ENCODE data around the gene DNAJC4. TPM values are rescaled to one million over a fixed set of nuclear protein-coding genes. Genes with fewer than 3 reads are reported as not detected.
A peak's percentile ranks its signal among the peaks of the same experiment; 100 is the strongest.

DNAJC4 gene
- total RNA-seq, 1 experiment from 2014 or later = 24.2 TPM

GRCh38 chr11:64202992-64203391 is 27.4 kb upstream of the DNAJC4 start:
- no peaks in the 10 kb centered on the region for H3K27me3 ChIP-seq (ENCODE audit: insufficient read depth, low read length)
- TF ChIP-seq, protein P1, sequence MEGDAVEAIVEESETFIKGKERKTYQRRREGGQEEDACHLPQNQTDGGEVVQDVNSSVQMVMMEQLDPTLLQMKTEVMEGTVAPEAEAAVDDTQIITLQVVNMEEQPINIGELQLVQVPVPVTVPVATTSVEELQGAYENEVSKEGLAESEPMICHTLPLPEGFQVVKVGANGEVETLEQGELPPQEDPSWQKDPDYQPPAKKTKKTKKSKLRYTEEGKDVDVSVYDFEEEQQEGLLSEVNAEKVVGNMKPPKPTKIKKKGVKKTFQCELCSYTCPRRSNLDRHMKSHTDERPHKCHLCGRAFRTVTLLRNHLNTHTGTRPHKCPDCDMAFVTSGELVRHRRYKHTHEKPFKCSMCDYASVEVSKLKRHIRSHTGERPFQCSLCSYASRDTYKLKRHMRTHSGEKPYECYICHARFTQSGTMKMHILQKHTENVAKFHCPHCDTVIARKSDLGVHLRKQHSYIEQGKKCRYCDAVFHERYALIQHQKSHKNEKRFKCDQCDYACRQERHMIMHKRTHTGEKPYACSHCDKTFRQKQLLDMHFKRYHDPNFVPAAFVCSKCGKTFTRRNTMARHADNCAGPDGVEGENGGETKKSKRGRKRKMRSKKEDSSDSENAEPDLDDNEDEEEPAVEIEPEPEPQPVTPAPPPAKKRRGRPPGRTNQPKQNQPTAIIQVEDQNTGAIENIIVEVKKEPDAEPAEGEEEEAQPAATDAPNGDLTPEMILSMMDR (conservative IDR thresholded peaks at IDR 0.05) = no peak
- H3K4me1 ChIP-seq (ENCODE audit: insufficient read depth, low read length) = no peaks in the 10 kb centered on the region
- no peak overlapping the region for H2BK5ac ChIP-seq (ENCODE audit: insufficient read length, low read length)
- peaks cover 13 to 14% of the 10 kb centered on the region in 2 experiments for H3K4me1 Mint-ChIP-seq
- H2AK5ac ChIP-seq (ENCODE audit: insufficient read length, low read length) = no peak overlapping the region
- H4K20me1 ChIP-seq (ENCODE audit: control insufficient read depth, insufficient read depth, insufficient read length) = no peaks in the 10 kb centered on the region
- DNase-seq = no peak
- H3K56ac ChIP-seq (ENCODE audit: insufficient read length, low read depth, low read length) = no peak overlapping the region
- WGBS (ENCODE audit: extremely low coverage, insufficient read length, low lambda C conversion rate) = no CpG with 5 or more reads among the region's 9 CpGs
- no peak overlapping the region for H3K4me2 ChIP-seq (ENCODE audit: insufficient read depth, insufficient read length, low read length)
- H3K4me3 Mint-ChIP-seq = no peak overlapping the region
- H3K18ac ChIP-seq (ENCODE audit: insufficient read length, low read depth, low read length) = no peak overlapping the region
- no peak overlapping the region for H4K91ac ChIP-seq (ENCODE audit: insufficient read length, low read depth, low read length)
- no peak overlapping the region for H3T11ph ChIP-seq (ENCODE audit: low read length)
- H3K23me2 ChIP-seq (ENCODE audit: insufficient read length, low read depth, low read length, poor library complexity, severe bottlenecking) = no peaks in the 10 kb centered on the region
- no peak overlapping the region for H3K27ac ChIP-seq (ENCODE audit: insufficient read length, low read depth, low read length)
- no peak overlapping the region for H2BK120ac ChIP-seq (ENCODE audit: low read depth, low read length, poor library complexity, severe bottlenecking)
- no peak overlapping the region for H4K5ac ChIP-seq (ENCODE audit: insufficient read length, low read depth, low read length)
- no peak overlapping the region for H3K4ac ChIP-seq (ENCODE audit: low read depth, low read length)
- H3K27me3 Mint-ChIP-seq (ENCODE audit: low read depth) = no peaks in the 10 kb centered on the region
- no peak overlapping the region for H2AFZ ChIP-seq (ENCODE audit: low read length)
- H3K23ac ChIP-seq (ENCODE audit: insufficient read length, low read depth, low read length) = no peak overlapping the region
- no peak overlapping the region for H4K8ac ChIP-seq (replicated peaks; ENCODE audit: insufficient read length, low read depth, low read length)
- H2BK15ac ChIP-seq (ENCODE audit: low read depth, low read length) = no peak overlapping the region
- H3K9me3 ChIP-seq (ENCODE audit: control insufficient read depth, low read depth, low read length) = no peaks in the 10 kb centered on the region
- peaks cover 44 to 92% (median 82%) of the 10 kb centered on the region in 3 experiments; a peak in 6 of 7 replicates for H3K36me3 Mint-ChIP-seq (ENCODE audit: insufficient read depth in 1 of 3, low read depth in 3 of 3)
- H3K79me2 ChIP-seq (ENCODE audit: insufficient read depth, low read length) = no peaks in the 10 kb centered on the region
- H3K27ac Mint-ChIP-seq = peak overlapping the region in 2 of 3 experiments; percentile 30 to 79; a peak in 4 of 7 replicates
- H3K9me3 Mint-ChIP-seq = no peaks in the 10 kb centered on the region; a peak in 1 of 5 replicates
- no peak overlapping the region; the same call in 1 of the 2 replicates for H3K14ac ChIP-seq (ENCODE audit: insufficient read depth, low read length)
- H2BK12ac ChIP-seq (ENCODE audit: insufficient read length, low read depth, low read length) = no peak overlapping the region
- no peaks in the 10 kb centered on the region for H3K79me1 ChIP-seq (ENCODE audit: insufficient read depth, low read depth, low read length, poor library complexity, severe bottlenecking)
- no peak overlapping the region for H3K9ac ChIP-seq (ENCODE audit: extremely low read depth, insufficient read length, low read length)
- H2BK20ac ChIP-seq (ENCODE audit: low read depth, low read length, poor library complexity, severe bottlenecking) = no peak overlapping the region

Data from H9 (cell line).